ENCODE measurements around the gene CASZ1.

The CASZ1 gene

DNA sequence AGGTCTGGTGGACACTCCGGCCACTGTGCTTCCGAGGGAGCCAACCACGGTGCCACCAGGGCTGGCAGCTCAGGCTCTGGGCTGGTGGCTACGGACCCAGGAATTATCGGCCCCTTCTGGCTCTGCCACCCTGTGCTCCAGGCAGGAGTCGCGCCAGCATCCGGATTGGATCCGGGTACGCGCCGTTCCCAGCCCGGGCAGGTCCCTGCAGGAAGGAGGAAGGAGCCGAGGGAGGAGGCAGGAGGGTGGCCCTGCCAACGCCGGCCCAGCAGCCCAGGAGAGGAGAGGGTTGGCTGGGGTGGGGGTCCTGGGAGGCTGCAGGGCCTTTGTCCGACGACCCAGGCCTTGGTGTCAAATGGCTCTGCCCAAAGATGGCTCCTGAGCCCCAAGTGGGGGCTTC is 160.5 kb downstream of the CASZ1 start:
- DNase-seq (ENCODE audit: extremely low spot score, insufficient read length, low read depth): no peak
- no peak for FAIRE-seq

DNA sequence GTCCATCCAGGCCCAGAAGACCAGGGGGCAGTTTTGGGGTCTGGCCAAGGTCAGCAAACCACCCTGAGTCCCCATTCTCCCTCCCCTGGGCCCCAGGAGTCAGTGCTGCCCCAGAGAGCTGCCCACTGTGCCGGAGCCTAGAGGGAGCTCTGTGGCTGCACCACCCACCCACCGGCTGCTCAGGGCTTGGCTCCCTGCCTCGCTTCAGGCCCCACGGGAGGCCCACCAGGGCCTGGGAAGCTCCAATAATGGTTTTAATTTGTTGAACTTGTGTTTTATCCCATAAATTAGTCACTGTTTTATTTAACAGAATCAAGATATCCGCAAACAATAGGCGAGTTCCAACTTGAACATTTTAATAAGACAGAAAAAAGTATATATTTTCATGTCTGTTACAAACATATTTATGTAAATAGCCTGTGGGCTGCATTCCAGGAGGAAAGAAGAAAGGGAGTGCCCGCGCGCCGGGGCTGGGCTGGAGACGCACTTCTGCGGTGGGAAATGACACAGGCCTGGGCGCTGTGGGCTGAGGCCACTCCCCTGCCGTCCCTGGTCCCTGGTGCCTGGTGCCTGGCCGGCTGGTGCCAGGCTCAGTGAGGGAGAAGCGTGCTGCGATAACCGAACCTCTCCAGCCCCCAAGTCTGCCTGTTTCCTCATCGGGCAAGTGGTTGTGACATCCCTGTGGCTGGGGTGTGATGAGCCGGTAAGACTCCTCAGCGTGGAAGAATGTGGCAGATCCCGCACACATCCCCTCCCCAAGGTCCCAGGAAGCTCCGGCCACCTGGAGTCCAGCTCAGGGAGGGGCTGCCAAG is 161.2 kb downstream of the CASZ1 start:
- DNase-seq (ENCODE audit: extremely low spot score, insufficient read length, low read depth): no peak
- no peak for FAIRE-seq

DNA sequence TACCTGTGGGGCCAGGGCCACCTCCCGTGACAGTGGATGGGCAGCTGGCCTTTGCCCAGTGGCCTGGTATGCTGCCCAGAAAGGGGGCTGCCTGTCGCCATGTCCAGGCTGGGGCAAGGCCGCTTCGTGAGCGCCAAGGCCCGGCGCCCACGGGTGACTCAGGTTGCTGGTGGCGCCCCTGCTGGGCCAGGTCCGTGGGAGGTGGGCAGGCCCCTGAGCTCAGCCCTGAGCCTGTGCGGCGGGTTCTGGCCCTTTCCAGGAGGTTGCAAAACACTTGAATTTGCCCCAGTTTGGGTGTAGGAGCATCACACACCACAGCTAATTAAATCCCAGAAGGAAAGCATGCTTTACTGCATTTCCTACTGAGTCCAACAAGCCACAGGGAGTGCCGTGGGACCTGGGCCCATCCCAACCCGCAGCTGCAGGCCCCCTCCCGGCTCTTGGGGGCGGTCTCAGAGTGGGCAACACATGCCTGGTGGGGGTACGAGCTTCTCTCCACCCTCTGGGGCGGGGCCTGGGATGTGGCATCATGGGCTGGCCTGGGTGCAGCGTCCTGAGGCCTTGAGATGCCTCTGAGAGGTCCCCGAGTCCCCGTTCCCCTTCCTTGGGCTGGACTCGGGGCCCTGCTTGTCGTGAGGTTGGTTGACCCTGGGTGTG is 161.9 kb downstream of the CASZ1 start:
- no peak for DNase-seq (ENCODE audit: extremely low spot score, insufficient read length, low read depth)
- FAIRE-seq: no peak

DNA sequence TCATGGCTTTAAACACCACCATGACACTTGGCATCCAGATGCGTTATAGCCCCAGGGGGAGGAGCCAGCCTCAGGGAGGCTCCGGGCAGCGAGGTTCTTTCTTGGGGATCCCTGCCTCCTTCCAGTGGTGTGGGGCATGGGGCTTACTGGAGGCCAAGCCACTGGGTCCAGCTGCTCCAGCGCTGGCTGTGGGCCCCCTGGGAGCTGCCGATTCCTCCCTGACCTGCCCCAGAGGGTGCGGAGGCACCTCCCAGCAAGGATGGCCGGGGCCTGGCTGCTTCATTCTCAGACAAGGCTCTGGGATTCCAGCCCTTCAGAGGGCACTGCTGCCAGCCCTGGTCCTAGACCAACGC is 162.4 kb downstream of the CASZ1 start:
- FAIRE-seq: no peak
- no peak for DNase-seq (ENCODE audit: extremely low spot score, insufficient read length, low read depth)

DNA sequence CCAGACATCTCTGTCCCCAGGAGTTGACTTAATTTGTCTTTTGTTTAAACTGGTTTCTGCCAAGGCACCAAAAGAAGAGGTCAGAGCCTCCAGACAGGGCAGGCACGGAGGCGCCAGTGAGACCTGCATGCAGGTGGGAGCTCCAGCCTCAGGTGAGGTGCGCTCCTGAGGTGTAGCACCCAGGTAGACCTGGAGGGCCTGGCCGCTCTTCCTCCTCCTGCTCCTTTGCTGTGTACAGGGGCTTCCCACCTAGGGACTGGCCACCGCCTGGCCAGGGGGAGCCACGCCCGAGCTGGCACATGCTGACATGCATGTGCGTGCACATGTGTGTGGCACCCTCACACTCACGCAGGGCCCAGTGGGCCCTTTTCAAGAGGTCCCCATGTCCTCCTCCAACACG is 163.0 kb downstream of the CASZ1 start:
- no peak for DNase-seq (ENCODE audit: extremely low spot score, insufficient read length, low read depth)
- FAIRE-seq: no peak

DNA sequence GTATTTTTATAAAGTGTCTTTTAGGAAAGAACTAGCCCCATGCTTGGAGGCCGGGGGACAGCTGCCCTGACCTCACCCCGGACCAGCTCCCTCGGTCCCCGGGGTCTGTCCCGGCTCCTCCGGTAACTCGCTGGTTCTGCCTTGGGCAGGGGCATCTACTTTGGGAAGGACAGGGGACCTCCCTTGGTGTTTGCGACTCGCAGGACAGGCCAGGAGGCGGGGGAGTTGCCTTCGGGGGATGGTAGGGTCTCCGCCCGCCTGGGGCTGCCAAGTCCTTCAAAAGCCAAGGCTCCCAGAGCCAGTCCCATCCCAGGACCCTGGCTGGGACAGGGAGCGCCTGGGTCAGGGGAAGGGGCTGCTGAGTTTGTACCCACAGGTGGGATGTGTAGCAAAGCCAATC is 163.8 kb downstream of the CASZ1 start:
- DNase-seq (ENCODE audit: extremely low spot score, insufficient read length, low read depth) (no peak), FAIRE-seq (no peak)

DNA sequence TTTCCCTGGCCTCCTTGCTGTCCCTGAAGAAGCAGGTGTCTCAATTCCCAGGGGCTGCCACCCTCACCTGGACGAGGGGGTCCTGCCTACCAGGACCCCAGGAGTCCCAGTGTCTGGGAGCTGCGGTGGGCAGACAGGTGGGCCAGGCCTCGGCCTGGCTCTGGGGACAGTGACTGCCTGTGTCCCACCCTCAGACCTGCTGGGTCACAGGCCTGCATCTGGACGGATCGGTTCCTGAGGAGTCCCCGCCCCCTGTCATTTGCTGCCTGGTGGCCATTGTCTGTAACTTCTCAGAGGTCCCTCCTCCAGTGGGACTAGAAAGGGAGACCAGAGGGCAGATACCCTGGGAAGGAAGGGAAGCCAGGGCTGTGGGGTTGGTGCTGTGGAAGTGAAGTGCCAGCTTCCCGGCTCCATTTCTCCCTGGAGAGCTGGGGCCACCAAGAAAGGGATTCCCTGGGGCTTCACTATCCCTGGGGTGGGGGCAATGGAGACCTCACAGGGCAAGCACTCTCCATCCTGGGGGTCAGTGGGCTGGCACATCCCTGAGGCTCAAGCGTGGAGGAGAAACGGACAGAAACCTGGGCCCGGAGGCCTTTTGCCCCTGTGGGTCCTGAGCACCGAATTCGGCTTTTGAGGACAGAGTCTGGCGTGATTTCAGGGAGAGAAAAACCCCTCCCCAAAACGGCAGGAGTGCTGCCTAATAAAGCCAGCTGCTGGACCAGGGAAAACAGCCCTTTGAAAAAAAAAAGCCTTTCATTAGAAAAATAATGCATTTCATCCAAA is 164.4 kb downstream of the CASZ1 start:
- FAIRE-seq: no peak

DNA sequence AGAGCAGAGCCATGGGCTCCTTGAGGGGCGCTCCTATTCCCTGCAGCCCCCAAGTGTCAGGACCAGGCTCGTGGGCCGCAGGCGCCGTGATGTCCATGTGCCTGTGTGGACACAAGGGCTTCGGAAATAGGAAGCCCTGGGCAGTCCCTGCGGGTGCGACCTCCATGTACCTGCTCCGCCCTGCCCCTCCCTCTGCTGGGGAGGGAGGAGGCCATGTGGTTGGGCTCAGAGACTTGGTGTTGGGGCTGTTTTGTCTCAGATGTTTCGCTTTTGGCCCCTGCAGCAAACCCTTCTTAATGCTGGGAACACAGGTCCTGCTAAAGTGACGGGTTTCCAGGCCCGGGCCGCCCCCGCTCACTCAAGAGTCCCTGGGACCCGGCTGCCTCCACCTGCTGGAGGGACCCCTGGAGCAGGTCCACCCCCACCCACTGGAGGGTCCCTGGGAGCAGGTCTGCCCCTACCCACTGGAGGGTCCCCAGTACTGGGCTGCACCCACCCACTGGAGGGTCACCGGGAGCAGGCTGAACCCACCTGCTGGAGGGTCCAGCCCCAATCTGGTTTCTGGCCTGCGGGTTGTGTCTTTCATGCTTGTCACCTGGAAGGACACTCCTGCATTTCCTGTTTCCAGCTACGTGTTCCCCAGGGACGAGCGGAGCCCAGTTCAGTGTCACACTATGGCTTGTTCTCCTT is 165.2 kb downstream of the CASZ1 start:
- no peak for FAIRE-seq

More for the DNA sequence above, 164.4 kb downstream of the CASZ1 start:
- no peak for DNase-seq (ENCODE audit: extremely low spot score, insufficient read length, low read depth)

DNA sequence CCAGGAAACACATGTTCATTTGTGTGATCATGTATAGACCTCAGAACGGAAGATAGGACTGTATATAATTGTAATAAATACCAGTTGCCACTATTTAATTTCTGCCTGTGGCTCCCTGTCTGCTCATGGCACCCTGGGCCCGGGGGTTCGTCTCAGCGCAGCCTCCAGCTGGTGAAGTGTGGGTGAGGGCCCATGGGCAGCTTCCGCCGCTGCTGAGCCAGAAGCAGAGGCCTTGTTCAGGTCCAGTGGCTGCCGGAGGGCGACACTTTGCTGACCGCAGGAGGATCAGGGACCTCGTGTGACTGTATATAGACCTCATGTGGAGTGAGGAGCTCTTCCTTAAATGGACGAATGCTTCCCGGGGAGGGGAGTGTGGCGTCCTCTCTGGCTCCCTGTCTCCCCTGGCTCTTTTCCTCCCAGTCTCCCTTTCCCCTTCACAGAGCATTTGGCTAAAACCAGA is 165.8 kb downstream of the CASZ1 start:
- DNase-seq (ENCODE audit: extremely low spot score, insufficient read length, low read depth) (no peak), FAIRE-seq (no peak)

More for the DNA sequence above, 165.2 kb downstream of the CASZ1 start:
- DNase-seq (ENCODE audit: extremely low spot score, insufficient read length, low read depth): no peak

DNA sequence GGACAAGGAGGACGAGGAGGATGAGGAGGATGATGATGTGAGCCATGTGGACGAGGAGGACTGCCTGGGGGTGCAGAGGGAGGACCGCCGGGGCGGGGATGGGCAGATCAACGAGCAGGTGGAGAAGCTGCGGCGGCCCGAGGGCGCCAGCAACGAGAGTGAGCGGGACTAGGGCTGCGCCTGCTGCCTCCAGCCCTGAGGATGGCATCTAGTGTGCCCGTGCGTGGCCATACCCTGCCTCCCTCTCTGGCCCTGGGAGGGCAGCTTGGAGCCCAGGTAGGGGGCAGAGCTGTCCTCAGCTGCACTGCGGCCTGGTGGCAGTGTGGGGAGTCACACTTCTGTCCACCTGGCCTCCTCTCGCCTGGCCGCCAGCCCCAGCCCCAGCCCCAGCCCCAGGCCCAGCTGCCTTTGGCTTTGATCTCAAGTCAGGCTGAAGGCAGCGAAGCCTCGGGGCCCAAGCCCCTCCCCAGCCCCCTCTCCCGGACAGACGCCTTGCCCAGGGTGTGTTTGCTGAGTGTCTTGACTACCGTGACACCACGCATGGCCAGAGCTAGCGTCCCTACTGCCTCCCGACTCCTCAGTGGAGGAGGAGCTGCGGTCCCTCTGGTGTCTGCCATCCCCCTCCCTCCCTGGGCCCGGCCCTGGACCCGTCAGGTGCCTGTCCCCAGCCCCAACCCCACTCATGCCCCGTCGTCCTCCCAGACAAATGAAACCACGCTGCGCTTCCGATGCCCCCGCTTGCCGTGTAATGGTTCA is 166.5 kb downstream of the CASZ1 start:
- DNase-seq (ENCODE audit: extremely low spot score, insufficient read length, low read depth) (no peak), FAIRE-seq (no peak)

DNA sequence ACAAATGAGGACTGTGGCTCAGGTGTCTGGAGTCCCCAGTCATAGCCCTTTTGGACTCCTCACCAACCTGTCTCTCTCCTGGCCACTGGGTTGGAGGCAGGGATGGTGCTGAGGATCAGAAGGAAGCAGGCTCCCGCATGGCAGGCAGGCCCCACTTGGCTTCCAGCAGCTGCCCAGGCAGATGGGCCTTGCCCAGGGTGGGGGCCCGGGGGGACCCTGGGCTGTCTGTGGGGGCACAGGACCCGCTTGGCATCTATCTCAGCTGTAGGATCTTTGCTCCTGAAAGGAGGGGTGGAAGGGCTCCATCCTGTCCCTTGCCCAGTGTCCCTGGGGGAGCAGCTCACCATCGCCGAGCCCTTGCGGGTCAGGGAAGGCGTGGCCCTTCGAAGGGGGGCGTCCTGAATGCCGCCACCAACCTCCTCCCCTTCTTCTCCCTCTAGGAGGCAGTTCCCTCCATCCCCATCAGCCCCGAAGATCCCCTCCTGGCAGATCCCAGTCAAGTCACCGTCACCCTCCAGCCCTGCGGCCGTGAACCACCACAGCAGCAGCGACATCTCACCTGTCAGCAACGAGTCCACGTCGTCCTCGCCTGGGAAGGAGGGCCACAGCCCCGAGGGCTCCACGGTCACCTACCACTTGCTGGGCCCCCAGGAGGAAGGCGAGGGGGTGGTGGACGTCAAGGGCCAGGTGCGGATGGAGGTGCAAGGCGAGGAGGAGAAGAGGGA is 167.2 kb downstream of the CASZ1 start:
- no peak for DNase-seq (ENCODE audit: extremely low spot score, insufficient read length, low read depth)
- no peak for FAIRE-seq

DNA sequence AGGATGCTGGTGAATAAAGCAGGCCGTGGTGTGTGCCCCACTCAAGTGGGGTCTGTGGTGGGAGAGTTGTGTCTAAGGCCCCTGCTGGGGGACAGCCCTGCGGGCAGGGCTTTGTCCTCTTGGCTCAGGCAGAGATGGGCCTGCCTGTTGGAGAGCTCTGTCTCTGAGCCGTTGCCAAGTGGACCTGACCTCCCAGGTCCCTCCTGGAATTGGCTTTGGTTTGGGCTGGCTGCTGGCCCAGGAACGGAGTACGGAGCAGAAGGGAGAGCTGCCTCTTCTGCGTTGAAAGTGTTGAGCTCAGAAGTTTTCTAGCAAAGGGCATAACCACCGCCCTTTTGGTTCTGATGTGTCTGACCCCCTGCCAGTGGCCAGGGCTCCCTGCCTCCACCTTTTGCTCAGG is 167.8 kb downstream of the CASZ1 start:
- FAIRE-seq (no peak), DNase-seq (ENCODE audit: extremely low spot score, insufficient read length, low read depth) (no peak)

DNA sequence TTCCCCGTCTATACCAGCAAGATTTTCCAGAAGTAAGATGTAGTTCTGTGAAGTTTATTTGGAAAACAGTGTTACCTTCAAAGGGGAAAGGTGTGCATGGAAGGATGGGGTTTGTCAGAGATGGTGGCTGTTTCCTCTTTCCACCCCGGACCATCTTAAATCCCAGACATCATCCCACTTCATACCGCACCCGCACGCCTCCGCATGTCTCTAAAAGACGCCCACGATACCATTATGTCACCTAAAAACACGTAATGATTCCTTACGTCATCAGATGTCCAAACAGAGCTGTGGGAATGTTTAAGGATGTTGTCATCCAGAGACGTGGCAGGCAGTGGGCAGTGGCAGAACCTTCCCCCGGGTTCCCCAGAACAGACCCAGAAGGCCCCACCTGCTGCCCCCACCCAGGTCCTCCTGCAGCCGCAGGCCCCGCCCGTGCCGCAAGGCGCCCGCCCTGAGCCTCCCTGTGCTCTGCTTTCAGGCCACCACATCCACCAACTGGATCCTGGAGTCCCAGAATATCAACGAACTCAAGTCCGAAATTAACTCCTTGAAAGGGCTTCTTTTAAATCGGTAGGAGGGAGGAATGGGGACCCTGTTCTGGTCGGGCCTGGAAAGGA is 169.5 kb downstream of the CASZ1 start:
- FAIRE-seq (no peak), DNase-seq (ENCODE audit: extremely low spot score, insufficient read length, low read depth) (no peak)

DNA sequence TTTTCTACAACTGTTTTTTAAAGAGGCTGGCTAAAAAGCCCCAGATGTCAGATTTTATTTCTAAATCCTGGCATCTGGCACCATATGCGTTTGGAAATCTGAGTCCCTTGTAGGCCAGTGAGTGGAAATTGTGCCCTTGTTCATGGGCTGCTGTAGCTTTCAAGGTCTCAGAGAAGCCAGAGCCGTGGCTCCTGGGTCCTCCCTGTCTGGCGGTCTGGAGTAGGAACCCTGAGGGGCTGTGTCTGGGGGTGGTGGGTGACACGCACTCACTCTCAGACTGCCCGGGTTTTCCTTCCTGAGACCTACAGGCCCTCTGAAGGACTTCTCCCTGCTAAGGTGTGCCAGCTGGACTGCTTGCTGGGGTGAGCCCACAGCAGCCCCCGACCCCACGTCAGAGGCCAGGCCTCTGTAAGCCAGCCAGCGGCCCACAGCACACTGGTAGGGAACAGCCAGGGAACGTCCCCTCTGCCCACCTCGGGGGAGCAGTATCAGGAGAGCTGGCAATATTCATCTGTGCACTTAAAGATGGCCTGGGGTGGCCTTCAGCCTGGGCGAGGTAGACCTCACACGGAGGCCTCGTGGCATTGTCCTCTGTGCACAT is 170.2 kb downstream of the CASZ1 start:
- FAIRE-seq (no peak), DNase-seq (ENCODE audit: extremely low spot score, insufficient read length, low read depth) (no peak)

DNA sequence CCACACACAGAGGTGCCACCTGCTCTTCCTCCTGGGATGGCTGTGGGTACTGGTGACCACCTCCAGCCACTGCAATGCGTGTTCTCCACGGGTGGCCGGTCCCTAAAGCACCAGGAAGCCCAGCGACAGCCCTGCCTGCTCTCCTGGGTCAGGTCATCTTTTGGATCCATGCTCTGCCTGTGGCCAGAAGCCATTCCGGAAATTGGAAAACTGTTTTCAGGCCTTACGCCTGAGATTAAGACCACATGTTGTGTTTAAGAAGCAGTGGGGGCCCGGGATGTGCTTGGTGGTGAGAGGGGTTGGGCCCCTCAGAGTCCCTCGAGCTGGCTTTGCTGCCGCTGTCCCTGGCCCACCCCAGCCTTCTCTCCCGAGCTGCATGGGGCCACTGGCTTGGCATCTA is 170.9 kb downstream of the CASZ1 start:
- FAIRE-seq (no peak), DNase-seq (ENCODE audit: extremely low spot score, insufficient read length, low read depth) (no peak)

DNA sequence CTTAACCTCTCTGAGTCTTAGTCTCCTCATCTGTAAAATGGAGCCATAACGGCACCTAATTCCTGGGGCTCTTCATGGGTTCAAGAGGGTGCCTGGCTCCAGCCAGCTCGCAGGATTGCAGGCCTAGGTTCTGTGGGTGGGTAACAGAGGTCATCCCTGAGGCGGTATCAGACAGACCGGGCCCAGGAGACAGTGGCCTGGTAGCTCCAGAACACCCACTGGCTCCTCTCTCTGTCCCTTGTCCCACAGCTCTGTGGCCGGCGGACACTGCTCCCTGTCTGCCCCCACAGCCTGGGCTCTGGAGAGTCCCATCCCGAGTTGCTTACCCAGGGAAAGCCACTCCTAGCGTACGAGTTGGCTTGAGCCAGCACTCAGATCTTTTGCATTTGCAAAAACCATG is 171.4 kb downstream of the CASZ1 start:
- DNase-seq (ENCODE audit: extremely low spot score, insufficient read length, low read depth) (no peak), FAIRE-seq (no peak)

DNA sequence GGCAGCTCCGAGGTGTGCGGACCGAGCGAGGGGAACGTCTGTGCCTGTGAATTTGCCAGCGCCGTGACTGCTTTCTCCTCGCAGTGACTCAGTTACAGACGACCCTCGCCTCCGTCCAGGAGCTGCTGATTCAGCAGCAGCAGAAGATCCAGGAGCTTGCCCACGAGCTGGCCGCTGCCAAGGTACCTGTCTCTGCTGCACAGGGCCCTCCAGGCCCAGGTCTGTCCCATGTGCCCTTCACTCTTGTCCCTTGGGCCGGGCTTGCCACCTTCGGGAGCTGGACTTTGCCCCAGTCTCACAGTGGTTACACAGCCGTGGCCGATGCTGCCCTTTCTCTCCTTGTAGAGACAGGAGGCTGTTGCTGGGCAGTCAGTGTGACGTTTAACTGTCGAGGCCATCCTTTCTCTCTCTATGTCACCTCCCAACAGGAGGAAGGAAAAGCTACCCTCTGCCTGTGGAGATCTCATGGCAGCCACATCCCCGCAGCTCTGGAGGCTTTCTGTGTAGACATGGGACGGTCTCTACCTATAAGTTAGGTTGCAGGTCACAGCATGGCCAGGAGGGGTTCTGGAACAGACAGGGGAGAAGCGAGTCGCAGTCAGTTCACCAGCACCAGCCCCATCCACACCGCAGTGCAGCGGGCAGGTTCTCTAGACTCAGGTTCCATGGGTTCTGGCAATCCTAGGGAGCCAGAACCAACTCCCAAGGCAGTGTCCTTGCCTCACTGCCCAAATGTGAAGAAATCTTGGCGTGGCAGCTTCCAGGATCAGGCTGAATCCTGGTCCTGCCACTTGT is 172.0 kb downstream of the CASZ1 start:
- FAIRE-seq (no peak), DNase-seq (ENCODE audit: extremely low spot score, insufficient read length, low read depth) (no peak)

Data from GM18507 (cell line).